GM23248 (cell line): Measurements from ENCODE around the gene COL16A1.

Source experiments
- EZH2 ChIP-seq: fragments of 200-600 bp; sonication (generic); IDR thresholded peaks from 2 replicates; pipeline ENCODE4 v1.6.1; 2018; ENCODE audit warnings: antibody characterized with exemption, mild to moderate bottlenecking; ENCODE audit not compliant: insufficient read depth, poor library complexity, severe bottlenecking
- EZH2phosphoT487 ChIP-seq: fragments of 200-600 bp; sonication (generic); IDR thresholded peaks from 2 replicates; pipeline ENCODE4 v1.6.1; 2018; ENCODE audit warnings: antibody characterized with exemption, moderate library complexity, mild to moderate bottlenecking, low read depth; ENCODE audit not compliant: insufficient read depth

GRCh38 chr1:31650161-31651088 lies 53.4 kb downstream of the COL16A1 start:
- TF ChIP-seq EZH2: no peak
- TF ChIP-seq EZH2phosphoT487: no peak
